K562 (cell line): Measurements from ENCODE around the gene HSPB3. TPM values are rescaled to one million over a fixed set of nuclear protein-coding genes. Genes with fewer than 3 reads are reported as not detected.

Source experiments
- ATAC-seq: fragments of 200-7000 bp; cut with Tn5 transposase; 3 replicates; pipeline ENCODE4 v1.9.1; 2020; ENCODE audit warnings: moderate library complexity
- BruUV-seq: library from RNA; stranded (reverse); fragments of 400-500 nt; replicated peaks from 2 replicates; lab custom pipeline; 2021; lab: Mats Ljungman, UMichigan
- CTCF ChIA-PET: fragments of 300-600 bp; formaldehyde crosslinking; extraction: SDS; loops from one replicate; lab custom pipeline; 2021; ENCODE audit warnings: low intra/inter-chr PET ratio; lab: Yijun Ruan, JAX
- POLR2A ChIA-PET: fragments of 300-600, 350-650 bp; sonication (Branson Sonifier 250); formaldehyde crosslinking; extraction: SDS; loops from one replicate; lab custom pipeline; 2021; ENCODE audit warnings: antibody characterized with exemption, inconsistent platforms; lab: Yijun Ruan, JAX
- DNase-seq, 4 experiments: peaks; one replicate each; pipeline versions ENCODE4 v3.0.0 to v3.0.0-alpha.2; 2011 to 2018; ENCODE audit warnings: low spot score in 3 of 4, mixed read lengths in 3 of 4; ENCODE audit errors: extremely low read depth in 1 of 4
- FAIRE-seq: peaks from 2 replicates; lab custom pipeline; 2011; peaks lifted over from hg19 to GRCh38; lab: Jason Lieb, UNC
- H2AFZ ChIP-seq: 2 replicates; pipeline ENCODE4 v1.6.0; 2011; ENCODE audit warnings: low read depth, low read length, control low read depth, inconsistent platforms
- H3K27ac ChIP-seq: fragments of 200-600 bp; 3 replicates; pipeline ENCODE4 v1.8.0; 2011; ENCODE audit warnings: low read depth, mild to moderate bottlenecking, control low read depth, inconsistent platforms, low read length, moderate library complexity, mixed read lengths; ENCODE audit errors: extremely low read depth
- H3K27me3 ChIP-seq, 2 experiments: fragments of 300-600 bp in 1 of 2; 2 replicates in 1 of 2; 3 replicates in 1 of 2; pipeline versions ENCODE4 v1.6.0 to v1.8.0; 2011; ENCODE audit warnings: inconsistent platforms in 2 of 2, low read length in 2 of 2, mild to moderate bottlenecking in 1 of 2, mixed read lengths in 1 of 2, moderate library complexity in 1 of 2; ENCODE audit not compliant: control insufficient read depth in 2 of 2, insufficient read depth in 2 of 2
- H3K36me3 ChIP-seq: fragments of 300-600 bp; 3 replicates; pipeline ENCODE4 v1.8.0; 2011; ENCODE audit warnings: mild to moderate bottlenecking, low read length, inconsistent platforms; ENCODE audit not compliant: control insufficient read depth, insufficient read depth
- H3K4me1 ChIP-seq, 2 experiments: fragments of 200-600 bp in 1 of 2; replicated peaks in 1 of 2; 2 replicates in 1 of 2; 3 replicates in 1 of 2; pipeline versions ENCODE4 v1.5.1 to v1.8.0; 2011; ENCODE audit warnings: inconsistent platforms in 2 of 2, low read length in 2 of 2, mild to moderate bottlenecking in 1 of 2, mixed read lengths in 1 of 2, moderate library complexity in 1 of 2; ENCODE audit not compliant: control insufficient read depth in 2 of 2, insufficient read depth in 2 of 2
- H3K4me2 ChIP-seq: 2 replicates; pipeline ENCODE4 v1.6.1; 2011; ENCODE audit warnings: low read length, control low read depth, inconsistent platforms, mixed read lengths; ENCODE audit not compliant: insufficient read depth
- H3K4me3 ChIP-seq: fragments of 200-600 bp; sonication (generic), shearing (Covaris generic); 2 replicates; pipeline ENCODE4 v1.5.1; 2016; ENCODE audit warnings: control low read depth, inconsistent platforms
- H3K79me2 ChIP-seq: fragments of 200-600 bp; 3 replicates; pipeline ENCODE4 v1.8.0; 2011; ENCODE audit warnings: low read length, inconsistent platforms; ENCODE audit not compliant: control insufficient read depth, insufficient read depth
- H3K9ac ChIP-seq, 2 experiments: 2 replicates each; pipeline versions ENCODE4 v1.6.0 to v1.6.1; 2011; ENCODE audit warnings: low read depth in 2 of 2, low read length in 2 of 2, control low read depth in 1 of 2, inconsistent platforms in 1 of 2, mild to moderate bottlenecking in 1 of 2, mixed read lengths in 1 of 2; ENCODE audit not compliant: insufficient read depth in 1 of 2
- H3K9me1 ChIP-seq: one replicate; pipeline ENCODE4 v1.6.0; 2011; ENCODE audit warnings: inconsistent platforms, mild to moderate bottlenecking, low read length, moderate library complexity; ENCODE audit not compliant: control insufficient read depth, insufficient read depth
- H3K9me3 ChIP-seq: replicated peaks from 2 replicates; pipeline ENCODE4 v1.5.1; 2011; ENCODE audit warnings: low read depth, low read length, inconsistent platforms; ENCODE audit not compliant: control insufficient read depth, insufficient read depth
- H4K20me1 ChIP-seq: replicated peaks from 2 replicates; pipeline ENCODE4 v1.6.1; 2011; ENCODE audit warnings: low read length, inconsistent platforms, mixed read lengths; ENCODE audit not compliant: control insufficient read depth, insufficient read depth
- BCOR ChIP-seq: fragments of 450-650 bp; IDR thresholded peaks from 2 replicates; pipeline ENCODE4 v1.6.1; 2016
- CREBBP ChIP-seq: IDR thresholded peaks from one replicate; pipeline ENCODE4 v1.6.1; 2012; ENCODE audit warnings: low read depth, mild to moderate bottlenecking, control low read depth, inconsistent platforms, low read length
- CUX1 ChIP-seq: fragments of 200-800 bp; sonication (Bioruptor generic); IDR thresholded peaks from 2 replicates; pipeline ENCODE4 v1.6.1; 2016; ENCODE audit warnings: missing genetic modification characterization, missing compliant biosample characterization
- MLX ChIP-seq, 2 experiments: fragments of 450-650 bp in 1 of 2; sonication (generic) in 1 of 2; formaldehyde crosslinking; conservative IDR thresholded peaks; 2 replicates each; pipeline versions ENCODE4 v1.4.0 to v1.8.1; 2020 to 2022; ENCODE audit warnings: mild to moderate bottlenecking in 1 of 2, missing genetic modification reagents in 1 of 2
- THAP12 ChIP-seq: fragments of 250-450 bp; sonication (Bioruptor Pico); IDR thresholded peaks from 2 replicates; pipeline ENCODE4 v1.9.0; 2021; ENCODE audit warnings: mild to moderate bottlenecking, inconsistent platforms
- ZBTB5 ChIP-seq: fragments of 450-650 bp; IDR thresholded peaks from 2 replicates; pipeline ENCODE4 v1.6.1; 2017; ENCODE audit warnings: antibody characterized with exemption
- ZFP36 ChIP-seq: fragments of 150-350 bp; IDR thresholded peaks from 2 replicates; pipeline ENCODE4 v1.6.1; 2018; ENCODE audit warnings: low read length, low read depth; ENCODE audit not compliant: partially characterized antibody
- ZNF165 ChIP-seq: fragments of 250-450 bp; sonication (Bioruptor Pico); IDR thresholded peaks from 2 replicates; pipeline ENCODE4 v1.4.0; 2020; ENCODE audit warnings: borderline replicate concordance
- ZNF311 ChIP-seq: fragments of 250-450 bp; sonication (Bioruptor Pico); IDR thresholded peaks from 2 replicates; pipeline ENCODE4 v1.4.0; 2020; ENCODE audit warnings: mild to moderate bottlenecking, moderate library complexity
- WGBS: fragments of 100-300 bp; shearing (Covaris generic); methylation state at CpG from one replicate; pipeline ENCODE4 v1.1.6; 2016; ENCODE audit warnings: low coverage, mixed read lengths; ENCODE audit not compliant: insufficient coverage; ENCODE audit errors: missing lambda C conversion rate; 5-methylcytosine and 5-hydroxymethylcytosine counted together
- in situ Hi-C: fragments of 300-500 bp; cut with MboI; formaldehyde crosslinking; loops from 4 replicates; pipeline ENCODE4 v1.15.0; 2018; ENCODE audit warnings: inconsistent platforms, mixed read lengths
- intact Hi-C: fragments of 100-400 bp; cut with micrococcal nuclease; formaldehyde crosslinking; loops from 2 replicates; pipeline ENCODE4 v1.14.2; 2022
- polyA plus RNA-seq, 8 experiments: library from polyadenylated mRNA; depleted of rRNA in 4 of 8; stranded (reverse) in 5 of 8; unstranded in 3 of 8; fragments of >200 nt; fragmentation: Nextera tagmentation in 2 of 8; fragmentation: Illumina TruSeq in 1 of 8; extraction: Ambion mirVana in 2 of 8; extraction: Trizol in 1 of 8; gene quantifications; 2 replicates each; pipeline versions ENCODE4 v1.2.1 to v1.2.3, GENCODE V29; 2011 to 2014; ENCODE audit warnings: inconsistent platforms in 1 of 8, missing spikeins in 1 of 8
- total RNA-seq, 7 experiments: library from RNA; depleted of rRNA in 6 of 7; stranded (reverse); fragments of >200 nt in 6 of 7; fragmentation: Illumina TruSeq in 2 of 7; extraction: Trizol in 2 of 7; gene quantifications; 2 replicates each; pipeline versions ENCODE4 v1.2.1 to v1.2.3, GENCODE V29; 2011 to 2021; ENCODE audit warnings: low replicate concordance in 1 of 7

Gene HSPB3
- total and polyA plus RNA-seq, 9 of the 15 experiments (the other 6 are each of a cell fraction or from before 2014, with no cell fraction given) = 2.4 to 6.3 (median 3.4) TPM

- no peak for TF ChIP-seq CUX1 (CRISPR knock-in tag)
These were observed 6.8 kb downstream of the HSPB3 start (continued) for GRCh38 chr5:54462281-54462680.

- H3K27me3 ChIP-seq = no peaks in the 10 kb centered on the region
- H3K36me3 ChIP-seq = no peaks in the 10 kb centered on the region
- intact Hi-C loops = no loop called here
- no peak for ATAC-seq
- H4K20me1 ChIP-seq = no peaks in the 10 kb centered on the region
- H3K4me1 ChIP-seq = peaks cover 5 to 12% of the 10 kb centered on the region in 2 experiments
- no peaks in the 10 kb centered on the region for H3K9me1 ChIP-seq
- no peak for TF ChIP-seq ZBTB5
- TF ChIP-seq BCOR = no peak
- TF ChIP-seq MLX (CRISPR knock-in tag; conservative IDR thresholded peaks at IDR 0.05) = no peak
- TF ChIP-seq ZNF311 (CRISPR knock-in tag) = no peak
- no peak for TF ChIP-seq CREBBP
- TF ChIP-seq THAP12 (CRISPR knock-in tag) = no peak
- TF ChIP-seq ZNF165 (CRISPR knock-in tag) = no peak
- TF ChIP-seq ZFP36 = no peak
- TF ChIP-seq, all 486 proteins: peak for 0
- BruUV-seq = no TSS peak
- no peaks in the 10 kb centered on the region for H3K79me2 ChIP-seq
- no peak overlapping the region for H2AFZ ChIP-seq
- no peak overlapping the region for H3K4me3 ChIP-seq
- ChIA-PET CTCF (no interaction called here), POLR2A (no interaction called here)
- DNase-seq (no peak), FAIRE-seq (no peak)
- no peak overlapping the region for H3K9ac ChIP-seq
- H3K9me3 ChIP-seq = no peaks in the 10 kb centered on the region
- H3K4me2 ChIP-seq = no peak overlapping the region
- no peak overlapping the region for H3K27ac ChIP-seq
- in situ Hi-C loops = no loop called here
- 59% methylated on average over 4 of the region's 4 CpGs for WGBS
These were observed 8.2 kb downstream of the HSPB3 start for GRCh38 chr5:54463713-54464112.
